Sigmoid colon (tissue), 4 donors: ENCODE data around the gene NOC2L.

ENCODE experiments used
- CTCF ChIP-seq, 4 experiments: fragments of 450-650 bp in 3 of 4; fragments of 200-600 bp in 1 of 4; IDR thresholded peaks; one replicate each; pipeline ENCODE4 v1.5.1; 2016 to 2019; ENCODE audit warnings: antibody characterized with exemption in 4 of 4, mild to moderate bottlenecking in 3 of 4, moderate library complexity in 2 of 4
- EP300 ChIP-seq, 4 donors: sonication (generic); formaldehyde crosslinking; IDR thresholded peaks; one replicate each; pipeline ENCODE4 v1.6.1; 2017; ENCODE audit warnings: antibody characterized with exemption in 4 of 4
- POLR2A ChIP-seq, 2 donors: fragments of 450-650 bp; IDR thresholded peaks; one replicate each; pipeline ENCODE4 v1.6.1; 2016; ENCODE audit warnings: antibody characterized with exemption in 2 of 2, mild to moderate bottlenecking in 2 of 2, moderate library complexity in 2 of 2
- POLR2AphosphoS5 ChIP-seq, 4 donors: sonication (generic); formaldehyde crosslinking; IDR thresholded peaks; one replicate each; pipeline ENCODE4 v1.6.1; 2017; ENCODE audit warnings: antibody characterized with exemption in 4 of 4

DNA sequence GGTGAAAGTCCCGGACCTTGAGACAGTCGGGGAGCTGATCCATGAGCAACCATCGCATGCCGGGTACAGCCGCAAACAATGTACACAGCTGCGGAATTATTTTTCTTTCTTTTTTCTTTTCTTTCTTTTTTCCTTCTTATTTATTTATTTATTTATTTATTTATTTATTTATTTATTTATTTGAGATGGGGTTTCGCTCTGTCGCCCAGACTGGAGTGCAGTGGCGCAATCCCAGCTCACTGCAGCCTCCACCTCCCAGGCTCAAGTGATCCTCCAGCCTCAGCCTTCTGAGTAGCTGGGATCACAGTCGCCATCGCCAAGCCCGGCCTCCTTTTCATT, 25.4 kb upstream of the NOC2L start:
- no peak for TF ChIP-seq CTCF (IDR thresholded peaks at IDR 0.05)
- TF ChIP-seq POLR2AphosphoS5 (IDR thresholded peaks at IDR 0.05): no peak
- TF ChIP-seq POLR2A (IDR thresholded peaks at IDR 0.05): no peak
- TF ChIP-seq EP300 (IDR thresholded peaks at IDR 0.05): no peak
